ENCODE data around the gene JDP2.
A peak's percentile ranks its signal among the peaks of the same experiment; 100 is the strongest.

Gene JDP2

DNA sequence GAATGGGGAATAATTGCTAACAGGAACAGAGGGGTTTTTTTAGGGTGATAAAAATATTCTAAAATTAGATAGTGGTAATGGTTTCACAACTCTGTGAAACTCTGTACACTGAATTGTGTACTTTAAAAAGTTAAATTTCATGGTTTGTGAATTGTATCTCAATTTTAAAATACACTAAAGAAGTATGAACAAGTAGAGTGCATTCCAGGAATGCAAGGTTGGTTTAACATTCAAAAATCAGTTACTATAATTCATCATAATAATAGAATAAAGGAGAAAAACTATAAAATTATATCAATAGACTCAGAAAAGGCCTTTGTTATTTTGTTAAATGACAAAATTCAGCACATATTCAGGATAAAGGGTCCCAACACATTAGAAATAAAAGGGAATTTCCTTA is 83.4 kb downstream of the JDP2 start:
- H3K4ac ChIP-seq (ENCODE audit: low read depth, low read length) = no peak overlapping the region
- H3K9ac ChIP-seq (ENCODE audit: low read length) = no peak overlapping the region
- no peak overlapping the region for H3K27ac ChIP-seq (ENCODE audit: low read depth, low read length)
- no peak overlapping the region for H3K4me3 ChIP-seq (ENCODE audit: low read length)
- DNase-seq = no peak
- no peak overlapping the region for H3K18ac ChIP-seq (ENCODE audit: low read length)
- no peak overlapping the region for H3K56ac ChIP-seq (ENCODE audit: low read length)
- no peak overlapping the region for H4K5ac ChIP-seq (ENCODE audit: low read length)
- no peaks in the 10 kb centered on the region for H3K27me3 ChIP-seq (ENCODE audit: insufficient read depth, low read length, poor library complexity)
- H3K23ac ChIP-seq (ENCODE audit: low read length) = no peak overlapping the region
- no peaks in the 10 kb centered on the region for H3K79me2 ChIP-seq (ENCODE audit: control insufficient read depth, insufficient read depth, low read length)
- H3K36me3 ChIP-seq (ENCODE audit: control insufficient read depth, insufficient read depth, low read length) = no peaks in the 10 kb centered on the region
- no peak overlapping the region for H4K8ac ChIP-seq (ENCODE audit: low read depth, low read length)
- no peak overlapping the region for H2BK5ac ChIP-seq (ENCODE audit: low read length)
- no peak overlapping the region for H3K4me2 ChIP-seq (ENCODE audit: low read length)
- no peak overlapping the region for H2BK120ac ChIP-seq (ENCODE audit: low read depth, low read length)
- no peaks in the 10 kb centered on the region for H3K4me1 ChIP-seq (ENCODE audit: control insufficient read depth, low read depth, low read length)
- H3K79me1 ChIP-seq (ENCODE audit: low read length) = no peaks in the 10 kb centered on the region
- no peak overlapping the region for H2BK15ac ChIP-seq (replicated peaks; ENCODE audit: low read depth)
- H2AK5ac ChIP-seq (ENCODE audit: low read length) = no peak overlapping the region

DNA sequence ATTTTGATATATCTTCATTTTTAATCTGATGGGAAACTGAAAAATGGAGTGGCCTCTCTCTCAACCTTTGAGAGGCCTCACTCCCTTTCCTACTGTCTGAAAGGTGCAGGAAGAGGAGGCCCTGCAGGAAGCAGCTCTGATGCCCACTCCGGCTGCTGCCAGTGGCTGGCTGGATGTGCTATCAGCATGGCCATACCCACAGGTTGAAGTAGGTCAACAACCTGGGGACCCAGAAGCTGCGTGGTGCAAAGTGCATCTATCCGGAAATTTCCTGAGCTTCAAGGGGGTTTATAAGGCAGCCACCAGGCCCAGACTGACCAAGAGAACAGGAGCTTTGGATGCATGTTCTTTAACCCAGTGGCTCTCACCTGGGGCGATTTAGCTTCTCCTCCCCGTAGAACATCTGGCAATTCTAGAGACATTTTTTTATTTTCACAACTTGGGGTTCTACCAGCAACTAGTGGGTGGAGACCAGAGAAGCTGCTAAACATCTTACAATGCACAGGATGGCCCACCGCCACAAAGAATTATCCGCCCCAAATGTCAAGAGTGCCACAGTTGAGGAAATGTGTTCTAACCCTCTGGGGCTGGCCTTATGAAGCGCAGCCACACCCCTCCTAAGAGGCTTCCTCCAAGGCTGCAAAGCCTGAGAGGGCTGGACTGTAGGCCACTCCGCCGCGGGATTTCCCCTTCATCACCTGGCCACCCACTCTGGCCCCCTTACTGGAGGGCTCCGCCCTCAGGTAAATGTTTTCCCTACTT is 86.3 kb downstream of the JDP2 start:
- H4K5ac ChIP-seq (ENCODE audit: low read length) = no peak overlapping the region
- no peaks in the 10 kb centered on the region for H3K27me3 ChIP-seq (ENCODE audit: insufficient read depth, low read length, poor library complexity)
- H3K79me1 ChIP-seq (ENCODE audit: low read length) = no peaks in the 10 kb centered on the region
- no peak overlapping the region for H3K9ac ChIP-seq (ENCODE audit: low read length)
- no peaks in the 10 kb centered on the region for H3K4me1 ChIP-seq (ENCODE audit: control insufficient read depth, low read depth, low read length)
- WGBS (ENCODE audit: extremely low coverage, insufficient coverage, low lambda C conversion rate) = no CpG with 5 or more reads among the region's 12 CpGs
- H2BK120ac ChIP-seq (ENCODE audit: low read depth, low read length) = no peak overlapping the region
- no peak overlapping the region for H3K56ac ChIP-seq (ENCODE audit: low read length)
- H3K18ac ChIP-seq (ENCODE audit: low read length) = no peak overlapping the region
- no peak overlapping the region for H3K4me3 ChIP-seq (ENCODE audit: low read length)
- H3K4ac ChIP-seq (ENCODE audit: low read depth, low read length) = no peak overlapping the region
- H3K23ac ChIP-seq (ENCODE audit: low read length) = no peak overlapping the region
- H2AK5ac ChIP-seq (ENCODE audit: low read length) = no peak overlapping the region
- H2BK5ac ChIP-seq (ENCODE audit: low read length) = no peak overlapping the region
- no peak overlapping the region for H4K8ac ChIP-seq (ENCODE audit: low read depth, low read length)
- no peak overlapping the region for H3K4me2 ChIP-seq (ENCODE audit: low read length)
- no peaks in the 10 kb centered on the region for H3K79me2 ChIP-seq (ENCODE audit: control insufficient read depth, insufficient read depth, low read length)
- H2BK15ac ChIP-seq (replicated peaks; ENCODE audit: low read depth) = no peak overlapping the region
- H3K27ac ChIP-seq (ENCODE audit: low read depth, low read length) = no peak overlapping the region
- H3K36me3 ChIP-seq (ENCODE audit: control insufficient read depth, insufficient read depth, low read length) = no peaks in the 10 kb centered on the region
- DNase-seq = no peak

DNA sequence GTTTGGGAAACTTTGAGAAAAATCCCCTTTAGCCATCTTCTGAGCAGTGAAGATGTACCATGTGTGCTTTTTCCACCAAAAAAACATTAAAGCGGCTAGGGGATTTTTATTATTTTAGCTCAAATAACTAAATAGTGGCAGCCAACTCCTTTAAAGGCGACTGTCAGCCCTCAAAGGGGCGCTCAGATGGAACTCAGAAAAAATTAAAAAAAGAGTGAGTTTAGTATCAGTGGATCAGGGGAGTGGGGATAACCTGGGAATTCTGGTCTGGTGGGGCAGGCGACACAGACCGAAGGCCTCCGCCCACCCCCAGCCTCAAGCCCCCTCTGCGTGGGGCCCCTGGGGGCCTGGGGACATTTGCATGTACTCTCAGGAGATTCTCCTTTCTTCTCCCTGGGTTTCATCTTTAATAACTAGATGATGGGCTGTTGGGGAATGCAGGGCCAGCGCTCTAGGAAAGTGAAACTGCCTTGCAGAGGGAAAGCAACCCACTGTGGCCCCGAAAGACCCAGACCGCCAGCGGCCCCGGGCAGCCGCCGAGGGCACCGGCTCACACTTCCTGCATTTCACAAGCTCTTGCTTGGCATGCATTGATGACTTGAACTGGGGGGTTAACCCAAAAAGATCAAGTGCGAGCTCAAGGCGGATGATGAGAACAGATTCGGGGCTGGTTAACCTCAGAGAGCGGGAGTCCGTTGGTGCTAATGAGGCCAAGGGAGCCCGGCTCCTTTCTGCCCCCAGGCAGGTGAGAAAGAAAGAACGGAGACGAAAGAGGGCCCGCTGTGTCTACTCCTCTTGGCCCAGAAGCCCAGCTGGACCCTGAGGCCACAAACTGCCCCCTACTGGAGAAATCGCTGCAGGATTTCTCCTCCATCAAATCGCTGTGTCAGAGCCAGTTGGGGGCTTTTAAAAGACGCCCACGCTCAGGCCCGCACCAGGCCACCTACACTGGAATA is 87.1 kb downstream of the JDP2 start:
- H2BK5ac ChIP-seq (ENCODE audit: low read length) = no peak overlapping the region
- no peak overlapping the region for H2BK15ac ChIP-seq (replicated peaks; ENCODE audit: low read depth)
- no peak overlapping the region for H3K27ac ChIP-seq (ENCODE audit: low read depth, low read length)

DNA sequence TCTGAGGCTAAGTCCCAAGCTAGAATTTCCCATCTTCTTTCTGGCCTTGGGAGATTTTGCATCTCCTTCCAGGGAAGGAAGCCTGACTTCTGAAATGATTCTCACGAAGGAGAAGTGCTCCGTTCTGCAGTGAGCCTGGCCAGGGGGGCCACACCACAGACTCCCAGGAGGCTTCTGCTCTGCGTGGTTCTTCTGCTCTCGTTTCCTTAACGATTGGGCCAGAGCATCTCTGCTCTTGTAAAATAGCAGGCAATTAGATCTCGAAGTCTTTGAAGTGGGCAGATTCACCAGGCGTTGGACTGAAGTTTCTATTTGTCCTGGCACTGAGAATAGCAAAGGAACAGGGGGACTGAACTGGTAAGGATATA is 87.8 kb downstream of the JDP2 start:
- H3K36me3 ChIP-seq (ENCODE audit: control insufficient read depth, insufficient read depth, low read length) = no peaks in the 10 kb centered on the region
- H3K56ac ChIP-seq (ENCODE audit: low read length) = no peak overlapping the region
- no peak overlapping the region for H4K8ac ChIP-seq (ENCODE audit: low read depth, low read length)
- DNase-seq = no peak
- no peak overlapping the region for H3K4me2 ChIP-seq (ENCODE audit: low read length)
- no peak overlapping the region for H2BK120ac ChIP-seq (ENCODE audit: low read depth, low read length)
- no peaks in the 10 kb centered on the region for H3K4me1 ChIP-seq (ENCODE audit: control insufficient read depth, low read depth, low read length)
- H3K4me3 ChIP-seq (ENCODE audit: low read length) = no peak overlapping the region
- H3K23ac ChIP-seq (ENCODE audit: low read length) = no peak overlapping the region
- no peak overlapping the region for H2BK5ac ChIP-seq (ENCODE audit: low read length)
- no peaks in the 10 kb centered on the region for H3K79me2 ChIP-seq (ENCODE audit: control insufficient read depth, insufficient read depth, low read length)
- no peak overlapping the region for H3K9ac ChIP-seq (ENCODE audit: low read length)
- H4K5ac ChIP-seq (ENCODE audit: low read length) = no peak overlapping the region
- no peak overlapping the region for H3K27ac ChIP-seq (ENCODE audit: low read depth, low read length)
- H3K27me3 ChIP-seq (ENCODE audit: insufficient read depth, low read length, poor library complexity) = no peaks in the 10 kb centered on the region
- H3K4ac ChIP-seq (ENCODE audit: low read depth, low read length) = no peak overlapping the region
- no peak overlapping the region for H3K18ac ChIP-seq (ENCODE audit: low read length)
- no peak overlapping the region for H2BK15ac ChIP-seq (replicated peaks; ENCODE audit: low read depth)
- no peak overlapping the region for H2AK5ac ChIP-seq (ENCODE audit: low read length)
- no CpG with 5 or more reads among the region's 7 CpGs for WGBS (ENCODE audit: extremely low coverage, insufficient coverage, low lambda C conversion rate)
- no peaks in the 10 kb centered on the region for H3K79me1 ChIP-seq (ENCODE audit: low read length)

More for the DNA sequence above, 87.1 kb downstream of the JDP2 start:
- Histone ChIP-seq H3K79me2 (ENCODE audit: control insufficient read depth, insufficient read depth, low read length) (no peaks in the 10 kb centered on the region), H3K4me1 (ENCODE audit: control insufficient read depth, low read depth, low read length) (no peaks in the 10 kb centered on the region), H2BK120ac (ENCODE audit: low read depth, low read length) (no peak overlapping the region), H4K8ac (ENCODE audit: low read depth, low read length) (no peak overlapping the region), H3K4me2 (ENCODE audit: low read length) (no peak overlapping the region), H3K27me3 (ENCODE audit: insufficient read depth, low read length, poor library complexity) (no peaks in the 10 kb centered on the region), H4K5ac (ENCODE audit: low read length) (no peak overlapping the region), H3K79me1 (ENCODE audit: low read length) (no peaks in the 10 kb centered on the region), H3K9ac (ENCODE audit: low read length) (no peak overlapping the region), H3K4me3 (ENCODE audit: low read length) (no peak overlapping the region), H3K36me3 (ENCODE audit: control insufficient read depth, insufficient read depth, low read length) (no peaks in the 10 kb centered on the region), H3K4ac (ENCODE audit: low read depth, low read length) (no peak overlapping the region), H3K56ac (ENCODE audit: low read length) (peak overlapping the region; percentile 49), H3K18ac (ENCODE audit: low read length) (no peak overlapping the region), H3K23ac (ENCODE audit: low read length) (no peak overlapping the region), H2AK5ac (ENCODE audit: low read length) (no peak overlapping the region)
- peak; percentile 43 for DNase-seq
- WGBS (ENCODE audit: extremely low coverage, insufficient coverage, low lambda C conversion rate) = no CpG with 5 or more reads among the region's 29 CpGs

DNA sequence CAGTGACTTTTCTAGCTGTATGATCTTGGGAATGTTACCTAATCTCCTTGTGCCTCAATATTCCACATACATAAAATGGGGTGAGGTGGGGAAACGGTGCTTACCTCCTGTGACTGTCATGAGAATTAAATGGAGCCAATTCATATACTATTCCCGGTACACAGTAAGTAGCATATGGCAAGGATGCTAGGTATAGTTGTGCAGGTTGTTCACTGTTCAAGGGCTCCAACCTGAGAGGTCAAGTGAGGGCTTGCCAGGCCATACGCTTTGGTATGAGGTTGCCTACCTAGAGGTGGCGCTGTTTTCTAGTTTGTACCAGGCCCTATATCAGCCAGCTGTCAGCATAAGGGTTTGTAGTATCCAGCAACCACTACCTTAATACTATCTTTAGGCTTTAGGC is 90.8 kb downstream of the JDP2 start:
- no peaks in the 10 kb centered on the region for H3K79me2 ChIP-seq (ENCODE audit: control insufficient read depth, insufficient read depth, low read length)
- H4K8ac ChIP-seq (ENCODE audit: low read depth, low read length) = no peak overlapping the region
- H2BK15ac ChIP-seq (replicated peaks; ENCODE audit: low read depth) = no peak overlapping the region
- peak; percentile 80 for DNase-seq
- H2BK5ac ChIP-seq (ENCODE audit: low read length) = no peak overlapping the region
- H3K36me3 ChIP-seq (ENCODE audit: control insufficient read depth, insufficient read depth, low read length) = no peaks in the 10 kb centered on the region
- H3K4me2 ChIP-seq (ENCODE audit: low read length) = no peak overlapping the region
- no peaks in the 10 kb centered on the region for H3K27me3 ChIP-seq (ENCODE audit: insufficient read depth, low read length, poor library complexity)
- H3K27ac ChIP-seq (ENCODE audit: low read depth, low read length) = no peak overlapping the region
- H3K56ac ChIP-seq (ENCODE audit: low read length) = no peak overlapping the region
- H3K4me3 ChIP-seq (ENCODE audit: low read length) = no peak overlapping the region
- no peak overlapping the region for H3K23ac ChIP-seq (ENCODE audit: low read length)
- no peak overlapping the region for H3K9ac ChIP-seq (ENCODE audit: low read length)
- H4K5ac ChIP-seq (ENCODE audit: low read length) = no peak overlapping the region
- H3K4ac ChIP-seq (ENCODE audit: low read depth, low read length) = no peak overlapping the region
- H2BK120ac ChIP-seq (ENCODE audit: low read depth, low read length) = no peak overlapping the region
- peaks cover 3% of the 10 kb centered on the region for H3K4me1 ChIP-seq (ENCODE audit: control insufficient read depth, low read depth, low read length)
- no peak overlapping the region for H3K18ac ChIP-seq (ENCODE audit: low read length)
- no CpG with 5 or more reads among the region's 4 CpGs for WGBS (ENCODE audit: extremely low coverage, insufficient coverage, low lambda C conversion rate)
- H2AK5ac ChIP-seq (ENCODE audit: low read length) = no peak overlapping the region
- no peaks in the 10 kb centered on the region for H3K79me1 ChIP-seq (ENCODE audit: low read length)
